Kidney (tissue), 14 donors: ENCODE data around the gene SCAMP2. TPM values are rescaled to one million over a fixed set of nuclear protein-coding genes. Genes with fewer than 3 reads are reported as not detected.

Experiments used
- DNase-seq, 5 donors: peaks; one replicate each; pipeline ENCODE4 v3.0.0-alpha.2; 2013 to 2020
- FAIRE-seq: peaks from 2 replicates; lab custom pipeline; 2012; peaks lifted over from hg19 to GRCh38; lab: Jason Lieb, UNC
- H3K27ac ChIP-seq, 2 donors: one replicate each; pipeline ENCODE4 v1.7.0; 2013; ENCODE audit warnings: low read depth in 2 of 2, low read length in 2 of 2, inconsistent platforms in 1 of 2
- H3K27me3 ChIP-seq: one replicate; pipeline ENCODE4 v1.7.1; 2013; ENCODE audit warnings: low read length, inconsistent platforms; ENCODE audit not compliant: control insufficient read depth, insufficient read depth
- H3K36me3 ChIP-seq, 3 donors: one replicate each; pipeline versions ENCODE4 v1.7.0 to v1.7.1; 2013; ENCODE audit warnings: low read length in 3 of 3, control low read depth in 1 of 3, inconsistent platforms in 1 of 3; ENCODE audit not compliant: insufficient read depth in 3 of 3, control insufficient read depth in 2 of 3
- H3K4me1 ChIP-seq, 3 donors: one replicate each; pipeline versions ENCODE4 v1.7.0 to v1.7.1; 2013; ENCODE audit warnings: low read length in 3 of 3, inconsistent platforms in 1 of 3, low read depth in 1 of 3; ENCODE audit not compliant: control insufficient read depth in 2 of 3, insufficient read depth in 2 of 3
- H3K4me3 ChIP-seq, 3 donors: one replicate each; pipeline versions ENCODE4 v1.7.0 to v1.8.1; 2013; ENCODE audit warnings: low read length in 3 of 3, control low read depth in 1 of 3, inconsistent platforms in 1 of 3
- H3K9ac ChIP-seq, 3 donors: one replicate each; pipeline versions ENCODE4 v1.7.0 to v1.7.1; 2013; ENCODE audit warnings: low read length in 3 of 3, control low read depth in 1 of 3, inconsistent platforms in 1 of 3
- H3K9me3 ChIP-seq, 3 donors: one replicate each; pipeline versions ENCODE4 v1.7.0 to v1.7.1; 2013; ENCODE audit warnings: low read length in 3 of 3, control low read depth in 1 of 3, inconsistent platforms in 1 of 3; ENCODE audit not compliant: control insufficient read depth in 2 of 3, insufficient read depth in 1 of 3
- CTCF ChIP-seq: IDR thresholded peaks from 3 replicates; pipeline ENCODE4 v1.5.1; 2012; ENCODE audit warnings: mild to moderate bottlenecking, moderate library complexity, borderline replicate concordance; ENCODE audit not compliant: insufficient read depth; ENCODE audit errors: extremely low read depth
- intact Hi-C: fragments of 100-400 bp; cut with DNase I; formaldehyde crosslinking; loops from one replicate; pipeline ENCODE4 v1.11.1; 2022
- polyA plus RNA-seq: library from polyadenylated mRNA; stranded (reverse); fragments of 350-450 nt; fragmentation: Illumina TruSeq; extraction: RNeasy Lipid Tissue Mini Kit (QIAGEN cat#74804); gene quantifications from one replicate; pipeline ENCODE4 v1.2.3, GENCODE V29; 2014; ENCODE audit warnings: low read depth, low replicate concordance; ENCODE audit not compliant: insufficient read depth
- total RNA-seq: library from RNA; stranded (reverse); fragmentation: NEBNext Ultra II Directional; extraction: Animal tissue kit (Norgen Biotek cat#: 25700); gene quantifications from one replicate; pipeline ENCODE4 v1.2.1, GENCODE V29; 2021
- donor health status: control.
- donor health status: control.
- donor health status: control.
- donor health status: control.
- donor health status: control.
- donor health status: DM: yes; HTN: yes; CAD: no.
- donor health status: Normal renal cell carcinoma (clear cell type).

Gene SCAMP2
- total and polyA plus RNA-seq, 2 donors from 2014 or later, result 87.9 to 102 TPM

GRCh38 chr15:74882528-74882927 is 9.4 kb upstream of the SCAMP2 start:
- TF ChIP-seq CTCF, result no peak
- FAIRE-seq (no peak), DNase-seq (no peak)
- Histone ChIP-seq H3K27ac (no peak overlapping the region), H3K9ac (no peak overlapping the region), H3K36me3 (no peaks in the 10 kb centered on the region), H3K4me3 (no peak overlapping the region), H3K9me3 (peaks cover 0 to 3% (median 0%) of the 10 kb centered on the region in 3 donors), H3K4me1 (no peaks in the 10 kb centered on the region), H3K27me3 (no peaks in the 10 kb centered on the region)
- intact Hi-C loops, result no loop called here

- no peak for TF ChIP-seq CTCF
- Histone ChIP-seq H3K4me3 (no peak overlapping the region), H3K36me3 (no peaks in the 10 kb centered on the region), H3K27me3 (no peaks in the 10 kb centered on the region), H3K9ac (no peak overlapping the region), H3K9me3 (peaks cover 0 to 3% (median 0%) of the 10 kb centered on the region in 3 donors), H3K27ac (no peak overlapping the region), H3K4me1 (peaks cover 0 to 3% (median 3%) of the 10 kb centered on the region in 3 donors)
- intact Hi-C loops, result no loop called here
- DNase-seq (no peak), FAIRE-seq (no peak)
Observed at GRCh38 chr15:74878273-74878672, 5.1 kb upstream of the SCAMP2 start.

GRCh38 chr15:74873756-74874424 is 725 bp upstream of the SCAMP2 start:
- FAIRE-seq, result no peak
- Histone ChIP-seq H3K36me3 (no peaks in the 10 kb centered on the region), H3K9ac (peak overlapping the region; percentile 35 to 84 (median 49)), H3K4me1 (peaks cover 8 to 27% (median 24%) of the 10 kb centered on the region in 3 donors), H3K4me3 (peak overlapping the region; percentile 71 to 93 (median 87)), H3K27ac (no peak overlapping the region), H3K9me3 (no peaks in the 10 kb centered on the region), H3K27me3 (no peaks in the 10 kb centered on the region)
- intact Hi-C loops, result no loop called here
- no peak for TF ChIP-seq CTCF
- peak in 1 of 5 donors; percentile 20 for DNase-seq
